T-helper 2 cell treated with Interferon-gamma antibody and Interleukin-4, amounts not matched to agents 5 μg/mL and 100 μg/mL, for 36 hours (primary cell): Measurements from ENCODE around the gene TSR3.
"Not testable (repeated sequence)": the region's sequence is repeated elsewhere in the genome, so short reads cannot be mapped to it uniquely, and the experiment has no call there.

Experiments
- DNase-seq: peaks from one replicate; pipeline ENCODE4 v3.0.0; 2021; ENCODE audit warnings: low spot score
- H3K27ac Mint-ChIP-seq: one replicate; pipeline ENCODE4 v1.8.0; 2021; ENCODE audit warnings: mild to moderate bottlenecking, mixed read lengths
- H3K27me3 Mint-ChIP-seq: one replicate; pipeline ENCODE4 v1.8.0; 2021; ENCODE audit warnings: low read depth, mixed read lengths
- H3K36me3 Mint-ChIP-seq: one replicate; pipeline ENCODE4 v1.8.0; 2021; ENCODE audit warnings: low read depth, mixed read lengths
- H3K4me1 Mint-ChIP-seq: one replicate; pipeline ENCODE4 v1.8.0; 2021; ENCODE audit warnings: low read depth, mixed read lengths
- H3K4me3 Mint-ChIP-seq: one replicate; pipeline ENCODE4 v1.8.0; 2022; ENCODE audit warnings: mild to moderate bottlenecking, moderate library complexity, mixed read lengths
- H3K9me3 Mint-ChIP-seq: one replicate; pipeline ENCODE4 v1.8.0; 2021; ENCODE audit warnings: mixed read lengths

Gene TSR3

DNA sequence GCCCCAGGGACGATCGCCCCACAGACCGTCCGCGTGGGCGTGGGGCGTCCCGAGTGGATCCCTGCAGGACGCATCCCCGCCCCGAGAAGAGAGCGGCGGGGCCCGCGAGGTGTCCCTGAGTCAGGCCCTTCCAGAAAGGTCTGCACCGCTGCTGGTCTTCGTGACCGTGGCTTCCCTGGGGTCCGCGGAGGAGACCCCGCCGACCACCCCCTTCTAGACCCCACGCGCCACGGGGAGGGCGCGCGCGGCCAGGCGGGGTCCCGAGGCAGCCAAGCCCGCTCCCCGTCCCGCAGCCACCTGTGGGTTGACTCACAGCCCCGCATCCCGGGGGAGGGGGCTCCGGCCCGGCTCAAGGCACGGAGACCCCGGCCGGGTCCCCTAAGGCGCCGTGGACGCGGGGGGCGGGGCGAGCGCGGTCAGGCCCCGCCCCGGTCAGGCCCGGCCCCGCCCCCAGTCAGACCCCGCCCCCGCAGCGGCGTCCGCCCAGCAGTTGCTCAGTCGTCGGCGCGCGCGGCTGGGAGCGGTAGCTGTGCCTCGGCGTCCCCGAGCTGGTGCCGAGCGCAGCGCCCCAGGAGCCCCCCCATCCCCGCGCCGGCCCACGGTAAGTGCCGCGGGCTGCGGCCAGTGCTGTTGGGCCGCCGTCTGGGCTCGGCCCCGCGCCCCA, 18.4 kb downstream of the TSR3 start, which contains the start of gene BAIAP3:
Gene BAIAP3, plus strand, starts transcription at position 497 of the 664 bp plus-strand sequence. CDS start 4,905 bp downstream, outside the sequence.
- peaks cover 31% of the 10 kb centered on the region for H3K27me3 Mint-ChIP-seq

DNA sequence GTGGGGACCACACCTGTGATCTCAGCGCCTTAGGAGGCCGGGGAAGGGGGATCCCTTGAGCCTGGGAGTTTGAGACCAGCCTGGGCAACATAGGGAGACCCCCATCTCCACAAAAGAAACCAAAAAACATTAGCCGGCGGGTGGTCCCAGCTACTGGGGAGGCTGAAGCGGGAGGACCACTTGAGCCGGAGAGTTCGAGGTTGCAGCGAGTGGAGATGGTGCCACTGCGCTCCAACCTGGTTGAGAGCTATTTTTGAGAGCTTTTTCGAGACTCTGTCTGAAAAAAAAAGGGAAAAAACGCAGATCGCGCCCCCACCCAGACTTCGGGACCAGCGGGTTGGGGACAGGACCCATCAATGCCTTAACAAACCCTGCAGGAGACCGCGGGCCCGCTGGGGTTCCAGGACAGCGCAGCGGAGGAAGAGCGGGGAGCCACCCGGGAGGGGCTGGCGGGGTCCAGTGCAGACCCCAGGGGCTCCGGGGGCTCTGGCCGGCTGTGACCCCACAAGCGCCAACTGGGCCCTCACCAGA, 19.0 kb downstream of the TSR3 start:
- Mint-ChIP-seq H3K4me3 (peak overlapping the region; percentile 72), H3K4me1 (peaks cover 12% of the 10 kb centered on the region), H3K27ac (no peak overlapping the region), H3K36me3 (no peaks in the 10 kb centered on the region), H3K9me3 (no peaks in the 10 kb centered on the region), H3K27me3 (peaks cover 31% of the 10 kb centered on the region)
- DNase-seq, result no peak

More for the DNA sequence above, 18.4 kb downstream of the TSR3 start, which contains the start of gene BAIAP3:
- Mint-ChIP-seq H3K4me3 (peak within 1 kb of the TSS; percentile 72), H3K9me3 (no peaks in the 10 kb centered on the region), H3K36me3 (no peaks in the 10 kb centered on the region), H3K27ac (no peak within 1 kb of the TSS), H3K4me1 (peaks cover 12% of the 10 kb centered on the region)
- DNase-seq, result no peak

DNA sequence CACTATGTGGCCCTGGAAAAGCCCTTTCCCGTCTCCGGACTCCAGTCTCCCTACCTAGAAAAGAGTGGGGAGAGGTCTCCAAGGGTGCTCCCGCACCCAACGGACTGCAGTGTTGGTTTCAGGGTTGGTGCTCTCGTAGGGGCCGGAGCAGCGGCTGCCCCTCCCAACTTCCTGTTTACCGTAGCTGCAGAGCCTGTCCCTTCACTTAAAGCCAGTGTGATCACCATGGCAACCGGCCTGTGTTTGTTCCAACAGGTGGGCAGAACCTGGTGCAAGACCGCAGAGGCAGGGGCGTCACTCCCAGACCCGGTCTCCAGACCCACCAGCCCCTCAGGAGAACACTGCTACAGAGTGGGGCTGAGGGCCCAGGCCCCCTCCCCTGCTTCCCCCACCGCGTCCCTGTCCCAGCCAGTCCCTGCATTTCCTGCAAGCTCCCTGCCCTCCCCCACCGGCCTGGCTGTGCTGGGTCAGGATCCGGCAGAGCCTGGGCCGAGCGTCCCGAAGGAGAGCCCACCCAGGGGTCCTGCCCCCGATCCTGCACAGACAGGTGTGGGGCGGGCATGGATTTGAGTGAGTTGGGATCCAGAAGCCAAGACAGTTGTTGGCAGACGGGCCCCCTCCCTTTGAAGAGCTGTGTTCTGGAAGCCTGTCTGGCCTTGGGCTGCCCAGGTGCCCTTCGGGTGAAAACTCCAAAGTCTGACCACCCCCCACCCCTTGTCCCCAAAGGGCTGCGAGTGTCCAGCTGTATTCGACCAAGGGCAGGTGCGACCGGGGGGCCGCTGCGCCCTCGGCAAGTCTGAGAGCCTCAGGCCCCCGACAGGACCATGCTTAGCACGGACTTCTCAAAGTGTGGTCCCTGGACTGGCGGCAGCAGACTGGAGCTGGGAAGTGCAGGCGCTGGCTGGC, 19.7 kb downstream of the TSR3 start:
- Mint-ChIP-seq H3K9me3 (no peaks in the 10 kb centered on the region), H3K27me3 (peaks cover 31% of the 10 kb centered on the region), H3K36me3 (no peaks in the 10 kb centered on the region), H3K4me3 (peak overlapping the region; percentile 72), H3K27ac (peak overlapping the region; percentile 65), H3K4me1 (peaks cover 12% of the 10 kb centered on the region)
- DNase-seq, result no peak

DNA sequence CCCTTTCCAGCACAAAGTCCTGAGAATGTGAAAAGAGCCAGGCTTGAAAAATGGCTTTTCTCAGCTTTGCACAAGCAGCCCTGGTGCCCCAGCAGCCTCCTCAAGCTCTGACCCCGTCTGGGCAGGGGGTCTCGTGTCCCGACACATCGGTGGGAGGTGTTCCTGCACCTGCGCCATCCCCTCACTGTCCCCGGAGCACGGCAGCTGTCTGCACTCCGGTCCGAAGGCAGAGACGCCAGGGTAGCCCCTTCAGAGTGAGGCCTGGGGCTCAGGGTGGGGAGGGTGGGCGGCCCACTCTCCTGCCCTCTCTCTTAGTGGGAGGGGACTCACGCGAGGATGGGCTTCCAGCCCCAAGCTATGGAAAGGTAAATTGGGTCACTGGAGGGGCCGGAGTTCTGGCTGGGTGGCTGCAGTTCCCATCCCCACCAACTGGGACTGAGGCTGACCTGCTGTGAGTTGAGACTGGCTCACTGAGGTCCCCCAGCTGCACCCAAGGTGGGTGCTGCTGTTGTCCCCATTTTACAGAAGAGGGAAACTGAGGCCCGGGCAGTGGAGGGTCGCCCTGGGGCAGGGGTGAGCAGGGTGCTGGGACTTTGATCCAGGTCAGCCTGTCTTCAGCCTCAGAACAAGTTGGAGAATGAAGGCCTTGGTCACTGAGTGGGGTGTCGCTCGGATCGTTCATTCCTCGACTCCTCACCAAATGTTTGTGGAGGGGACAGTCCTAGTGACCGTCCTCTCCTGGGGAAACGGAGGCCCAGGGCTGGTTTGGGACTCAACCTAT, 20.6 kb downstream of the TSR3 start:
- no peak for DNase-seq
- Mint-ChIP-seq H3K27ac (no peak overlapping the region), H3K27me3 (peaks cover 29% of the 10 kb centered on the region), H3K9me3 (no peaks in the 10 kb centered on the region), H3K36me3 (no peaks in the 10 kb centered on the region), H3K4me1 (peaks cover 12% of the 10 kb centered on the region), H3K4me3 (peak overlapping the region; percentile 68)

DNA sequence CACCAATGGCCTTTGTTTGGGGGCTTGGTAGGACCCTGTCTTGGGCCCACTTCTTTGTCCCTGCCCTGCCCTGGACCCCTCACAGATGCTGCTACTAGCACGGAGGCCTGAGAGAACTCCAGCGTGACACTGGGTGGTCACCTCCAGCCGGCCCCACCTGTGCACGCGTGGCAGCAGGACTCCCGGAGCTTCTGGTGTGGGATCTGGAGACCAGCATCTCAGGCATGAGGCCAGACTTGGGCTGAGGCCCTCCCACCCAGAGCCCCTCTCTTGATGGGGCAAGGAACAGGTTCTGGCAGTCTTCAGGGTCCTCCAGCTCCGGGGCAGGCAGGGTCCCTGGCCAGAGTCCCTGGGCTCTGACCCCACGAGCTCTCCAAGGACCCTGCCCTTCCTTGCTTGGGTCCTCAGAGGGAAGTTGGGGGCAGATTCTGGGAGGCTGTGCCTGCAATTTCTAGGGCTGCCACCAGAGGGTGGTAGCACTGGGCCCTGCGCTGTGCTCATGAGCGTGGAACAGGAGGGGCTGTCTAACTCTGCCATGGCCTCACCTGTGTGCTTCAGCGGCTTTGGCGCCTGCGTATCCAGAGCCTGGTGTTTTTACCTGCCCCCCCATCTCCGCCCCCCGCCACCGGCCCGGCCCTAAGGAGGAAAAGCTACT, 21.3 kb downstream of the TSR3 start:
- H3K4me3 Mint-ChIP-seq, result no peak overlapping the region
- peaks cover 23% of the 10 kb centered on the region for H3K27me3 Mint-ChIP-seq
- no peaks in the 10 kb centered on the region for H3K9me3 Mint-ChIP-seq
- H3K27ac Mint-ChIP-seq, result no peak overlapping the region
- DNase-seq, result no peak
- H3K4me1 Mint-ChIP-seq, result peaks cover 12% of the 10 kb centered on the region
- H3K36me3 Mint-ChIP-seq, result no peaks in the 10 kb centered on the region

DNA sequence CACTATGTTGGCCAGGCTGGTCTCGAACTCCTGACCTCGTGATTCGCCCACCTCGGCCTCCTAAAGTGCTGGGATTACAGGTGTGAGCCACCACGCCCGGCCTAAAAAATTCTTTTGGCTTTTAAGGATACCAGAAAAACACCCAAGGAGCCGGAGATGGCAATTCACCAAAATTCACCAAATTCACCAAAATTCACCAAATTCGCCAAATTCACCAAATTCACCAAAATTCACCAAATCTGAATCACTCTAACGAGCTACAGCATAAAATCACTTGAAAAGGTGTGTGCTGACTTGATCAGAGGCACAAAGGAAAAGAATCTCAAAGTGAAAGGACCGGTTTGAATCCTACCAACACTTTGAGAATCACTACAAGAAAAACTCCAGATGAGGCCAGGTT, 22.7 kb downstream of the TSR3 start:
- H3K9me3 Mint-ChIP-seq, DNase-seq, H3K36me3 Mint-ChIP-seq, H3K4me3 Mint-ChIP-seq, H3K27ac Mint-ChIP-seq: not testable (repeated sequence)
- H3K27me3 Mint-ChIP-seq, result peaks cover 14% of the 10 kb centered on the region
- peaks cover 12% of the 10 kb centered on the region for H3K4me1 Mint-ChIP-seq

DNA sequence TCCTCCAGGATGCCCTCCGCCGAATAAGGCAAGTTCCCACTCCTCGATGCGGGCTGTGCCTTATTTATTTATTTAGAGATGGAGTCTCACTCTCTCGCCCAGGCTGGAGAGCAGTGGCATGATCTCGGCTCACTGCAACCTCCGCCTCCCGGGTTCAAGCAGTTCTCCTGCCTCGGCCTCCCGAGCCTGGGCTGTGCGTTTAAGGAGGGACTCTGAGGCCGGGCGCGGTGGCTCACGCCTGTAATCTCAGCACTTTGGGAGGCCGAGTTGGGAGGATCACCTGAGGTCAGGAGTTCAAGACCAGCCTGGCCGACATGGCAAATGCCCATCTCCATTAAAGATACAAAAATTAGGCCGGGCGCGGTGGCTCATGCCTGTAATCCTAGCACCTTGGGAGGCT, 23.5 kb downstream of the TSR3 start:
- H3K27me3 Mint-ChIP-seq, result peaks cover 14% of the 10 kb centered on the region
- peaks cover 12% of the 10 kb centered on the region for H3K4me1 Mint-ChIP-seq
- not testable (repeated sequence) for H3K27ac Mint-ChIP-seq, H3K36me3 Mint-ChIP-seq, H3K4me3 Mint-ChIP-seq, DNase-seq, H3K9me3 Mint-ChIP-seq

DNA sequence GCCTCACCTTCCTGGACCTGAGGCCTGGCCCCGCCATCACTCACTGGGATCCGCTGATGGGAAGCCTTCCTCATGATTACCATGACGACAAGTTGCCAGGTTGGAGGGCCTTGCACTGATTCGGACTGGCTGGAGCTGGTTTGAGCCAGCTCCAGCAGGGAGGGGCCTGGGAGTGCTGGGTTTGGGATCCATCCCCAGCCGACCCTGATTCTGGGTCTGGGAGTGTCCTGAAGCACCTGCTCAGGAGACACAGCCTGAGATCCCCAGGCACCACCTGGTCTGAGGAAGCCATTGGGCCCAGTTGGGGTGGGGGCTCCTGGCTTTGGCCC, 24.1 kb downstream of the TSR3 start:
- H3K27ac Mint-ChIP-seq, result no peak overlapping the region
- H3K9me3 Mint-ChIP-seq, result no peaks in the 10 kb centered on the region
- DNase-seq, result no peak
- H3K36me3 Mint-ChIP-seq, result peaks cover 4% of the 10 kb centered on the region
- peaks cover 12% of the 10 kb centered on the region for H3K27me3 Mint-ChIP-seq
- peaks cover 10% of the 10 kb centered on the region for H3K4me1 Mint-ChIP-seq
- no peak overlapping the region for H3K4me3 Mint-ChIP-seq

DNA sequence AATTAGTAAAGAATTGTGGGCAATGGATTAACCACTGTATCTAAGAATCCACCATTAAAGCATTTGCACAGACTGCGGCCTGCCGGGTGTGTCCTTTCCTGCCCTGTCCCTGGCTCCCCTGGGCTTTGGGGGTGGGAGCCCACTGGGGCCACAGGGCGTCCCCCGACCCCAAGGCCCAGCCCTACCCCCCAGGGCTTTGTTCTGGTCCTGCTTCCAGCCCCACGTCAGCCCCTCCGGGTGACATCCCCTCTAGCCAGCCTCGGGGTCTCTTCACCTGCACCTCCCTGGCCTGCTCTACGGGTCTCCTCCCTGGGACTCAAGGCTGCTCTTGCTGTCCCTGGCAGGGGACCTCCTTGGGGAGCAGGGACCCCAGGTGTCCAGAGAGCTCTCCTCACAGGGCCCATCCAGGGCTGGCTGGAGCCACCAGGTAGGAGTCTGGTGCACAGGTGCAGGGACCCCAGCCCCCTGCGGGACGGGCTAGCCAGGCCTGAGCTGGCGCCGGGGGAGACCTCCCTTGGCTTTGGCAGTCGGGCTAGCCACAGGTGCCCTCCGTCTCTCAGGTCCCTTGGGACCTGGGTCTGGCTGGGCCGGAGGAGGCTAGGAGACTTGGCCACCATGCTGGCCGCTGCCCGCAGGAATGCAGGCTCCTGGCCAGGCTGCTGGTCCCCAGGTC, 24.6 kb downstream of the TSR3 start:
- H3K27me3 Mint-ChIP-seq, result peaks cover 7% of the 10 kb centered on the region
- H3K4me1 Mint-ChIP-seq, result peaks cover 7% of the 10 kb centered on the region
- DNase-seq, result no peak
- H3K9me3 Mint-ChIP-seq, result no peaks in the 10 kb centered on the region
- H3K4me3 Mint-ChIP-seq, result no peak overlapping the region
- H3K36me3 Mint-ChIP-seq, result peaks cover 7% of the 10 kb centered on the region
- no peak overlapping the region for H3K27ac Mint-ChIP-seq

DNA sequence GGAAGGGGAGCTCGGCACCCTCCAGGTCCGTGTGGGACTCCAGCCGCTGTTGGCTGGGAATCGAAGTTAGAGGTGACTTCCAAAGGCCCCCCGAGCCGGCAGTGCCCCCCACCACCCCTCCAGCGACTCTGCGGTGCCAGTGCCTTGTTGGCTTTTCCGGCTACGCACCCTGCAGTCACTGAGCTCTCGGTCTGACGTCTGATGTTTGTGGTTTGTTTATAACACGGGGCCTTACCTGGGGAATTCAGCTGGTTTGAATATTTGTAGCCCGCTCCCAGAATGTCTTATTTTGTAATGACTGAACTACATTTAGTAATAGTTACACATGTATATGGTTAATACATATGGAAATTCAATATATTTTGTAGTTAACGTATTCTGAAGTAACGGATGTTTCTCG, 25.3 kb downstream of the TSR3 start:
- peaks cover 2% of the 10 kb centered on the region for H3K27me3 Mint-ChIP-seq
- H3K27ac Mint-ChIP-seq, result no peak overlapping the region
- no peak for DNase-seq
- H3K4me3 Mint-ChIP-seq, result no peak overlapping the region
- peaks cover 2% of the 10 kb centered on the region for H3K4me1 Mint-ChIP-seq
- no peaks in the 10 kb centered on the region for H3K9me3 Mint-ChIP-seq
- peaks cover 7% of the 10 kb centered on the region for H3K36me3 Mint-ChIP-seq

DNA sequence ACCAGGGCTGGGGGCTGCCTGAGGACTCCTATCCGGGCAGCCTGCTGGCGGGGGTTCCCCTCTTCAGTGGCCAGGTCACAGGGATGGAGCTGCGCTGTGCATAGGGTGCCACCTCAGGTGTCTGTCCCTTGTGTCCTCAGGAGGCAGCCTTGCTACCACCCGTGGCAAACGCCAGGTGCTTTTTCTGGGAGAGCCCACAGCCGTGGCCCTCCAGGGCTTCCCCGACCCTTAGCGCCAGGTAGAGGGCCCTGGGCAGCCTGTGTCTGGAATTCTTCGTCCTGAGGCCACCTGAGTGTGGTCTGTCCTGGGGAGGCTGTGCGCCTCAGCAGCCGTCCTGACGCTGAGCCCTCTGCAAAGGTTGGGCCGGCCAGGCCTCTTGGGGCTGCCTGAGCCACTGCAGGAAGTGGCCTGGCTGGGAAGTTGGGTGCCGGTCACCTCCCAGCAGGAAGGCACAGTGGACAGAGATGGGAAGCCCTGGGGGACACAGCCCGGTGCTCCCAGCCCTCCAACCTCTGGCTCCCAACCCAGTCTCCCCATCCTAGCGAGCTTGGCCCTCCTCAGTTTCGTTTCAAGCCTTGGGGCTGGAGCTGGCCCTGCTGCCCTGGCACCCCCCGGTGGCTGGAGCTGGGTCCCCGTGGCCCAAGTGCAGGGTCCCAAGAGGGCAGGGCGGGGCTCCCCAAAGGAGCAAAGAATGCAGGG, 25.9 kb downstream of the TSR3 start:
- peaks cover 10% of the 10 kb centered on the region for H3K36me3 Mint-ChIP-seq
- H3K27me3 Mint-ChIP-seq, result no peaks in the 10 kb centered on the region
- DNase-seq, result no peak
- H3K4me3 Mint-ChIP-seq, result no peak overlapping the region
- H3K4me1 Mint-ChIP-seq, result no peaks in the 10 kb centered on the region
- H3K9me3 Mint-ChIP-seq, result no peaks in the 10 kb centered on the region
- H3K27ac Mint-ChIP-seq, result no peak overlapping the region

DNA sequence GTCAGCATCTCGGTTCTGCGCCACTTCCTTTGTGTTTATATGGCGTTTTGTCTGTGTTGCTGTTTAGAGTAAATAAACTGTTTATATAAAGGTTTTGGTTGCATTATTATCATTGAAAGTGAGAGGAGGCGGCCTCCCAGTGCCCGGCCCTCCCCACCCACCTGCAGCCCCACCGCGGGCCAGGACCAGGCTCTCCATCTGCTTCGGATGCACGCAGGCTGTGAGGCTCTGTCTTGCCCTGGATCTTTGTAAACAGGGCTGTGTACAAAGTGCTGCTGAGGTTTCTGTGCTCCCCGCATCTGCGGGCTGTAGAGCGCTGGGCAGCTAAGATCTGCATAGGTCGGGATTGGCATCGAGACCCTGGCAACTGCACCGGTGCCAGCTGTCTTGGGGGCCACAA, 26.4 kb downstream of the TSR3 start:
- Mint-ChIP-seq H3K4me1 (no peaks in the 10 kb centered on the region), H3K4me3 (no peak overlapping the region), H3K36me3 (peaks cover 13% of the 10 kb centered on the region), H3K27ac (no peak overlapping the region), H3K27me3 (no peaks in the 10 kb centered on the region), H3K9me3 (no peaks in the 10 kb centered on the region)
- no peak for DNase-seq
